Fibroblast of the aortic adventitia (primary cell): ENCODE data around the gene CLEC16A. TPM values are rescaled to one million over a fixed set of nuclear protein-coding genes. Genes with fewer than 3 reads are reported as not detected.

Source experiments
- DNase-seq: peaks from one replicate; pipeline ENCODE4 v3.0.0-alpha.2; 2010; ENCODE audit warnings: low read depth
- H3K4me3 ChIP-seq: 2 replicates; pipeline ENCODE4 v1.5.1; 2011; ENCODE audit warnings: low read depth, mild to moderate bottlenecking, control low read depth, low read length, moderate library complexity
- total RNA-seq: library from RNA; depleted of rRNA; stranded (reverse); fragments of >200 nt; gene quantifications from 2 replicates; pipeline ENCODE4 v1.2.3, GENCODE V29; 2012; ENCODE audit warnings: low replicate concordance
- TF ChIP-seq, protein P1 (sequence below): IDR thresholded peaks from 2 replicates; pipeline ENCODE4 v1.5.1; 2011; ENCODE audit warnings: mild to moderate bottlenecking, low read length, control low read depth, inconsistent platforms; ENCODE audit not compliant: insufficient read depth

The CLEC16A gene
- total RNA-seq, 1 donor, result 16.3 TPM

DNA sequence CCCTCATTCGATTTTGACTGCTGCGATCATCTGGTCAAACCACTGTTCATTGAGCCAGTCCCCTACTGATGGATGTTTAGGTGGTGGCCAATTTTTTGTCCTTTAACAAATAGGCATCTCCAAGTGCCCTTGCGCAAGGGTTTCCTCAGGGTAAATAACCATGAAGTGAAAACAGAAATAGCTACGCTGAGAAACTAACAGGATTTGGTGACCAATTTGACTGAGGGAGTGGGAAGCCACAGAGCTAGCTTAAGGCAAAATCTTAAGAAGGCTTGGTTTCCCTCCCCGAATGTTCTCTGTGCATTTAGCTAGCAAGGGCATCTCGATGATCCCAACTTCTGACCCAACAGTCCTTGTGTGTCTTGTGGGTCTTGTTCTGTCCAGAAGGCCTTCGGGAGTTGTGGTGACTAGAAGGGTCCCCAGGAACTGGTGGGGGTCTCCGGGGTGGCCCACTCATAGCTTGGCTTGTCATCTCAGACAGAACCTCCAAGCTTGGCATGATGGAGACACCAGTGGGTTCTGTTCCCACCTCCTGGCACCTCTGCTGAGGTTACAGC is 194.5 kb downstream of the CLEC16A start:
- no peak for DNase-seq
- TF ChIP-seq, protein P1, sequence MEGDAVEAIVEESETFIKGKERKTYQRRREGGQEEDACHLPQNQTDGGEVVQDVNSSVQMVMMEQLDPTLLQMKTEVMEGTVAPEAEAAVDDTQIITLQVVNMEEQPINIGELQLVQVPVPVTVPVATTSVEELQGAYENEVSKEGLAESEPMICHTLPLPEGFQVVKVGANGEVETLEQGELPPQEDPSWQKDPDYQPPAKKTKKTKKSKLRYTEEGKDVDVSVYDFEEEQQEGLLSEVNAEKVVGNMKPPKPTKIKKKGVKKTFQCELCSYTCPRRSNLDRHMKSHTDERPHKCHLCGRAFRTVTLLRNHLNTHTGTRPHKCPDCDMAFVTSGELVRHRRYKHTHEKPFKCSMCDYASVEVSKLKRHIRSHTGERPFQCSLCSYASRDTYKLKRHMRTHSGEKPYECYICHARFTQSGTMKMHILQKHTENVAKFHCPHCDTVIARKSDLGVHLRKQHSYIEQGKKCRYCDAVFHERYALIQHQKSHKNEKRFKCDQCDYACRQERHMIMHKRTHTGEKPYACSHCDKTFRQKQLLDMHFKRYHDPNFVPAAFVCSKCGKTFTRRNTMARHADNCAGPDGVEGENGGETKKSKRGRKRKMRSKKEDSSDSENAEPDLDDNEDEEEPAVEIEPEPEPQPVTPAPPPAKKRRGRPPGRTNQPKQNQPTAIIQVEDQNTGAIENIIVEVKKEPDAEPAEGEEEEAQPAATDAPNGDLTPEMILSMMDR, result no peak
- no peak overlapping the region for H3K4me3 ChIP-seq

- no peak overlapping the region for H3K4me3 ChIP-seq
- DNase-seq, result peak; percentile 76
- TF ChIP-seq, protein P1, result no peak
These were observed 195.1 kb downstream of the CLEC16A start for GRCh38 chr16:11139326-11140097.

DNA sequence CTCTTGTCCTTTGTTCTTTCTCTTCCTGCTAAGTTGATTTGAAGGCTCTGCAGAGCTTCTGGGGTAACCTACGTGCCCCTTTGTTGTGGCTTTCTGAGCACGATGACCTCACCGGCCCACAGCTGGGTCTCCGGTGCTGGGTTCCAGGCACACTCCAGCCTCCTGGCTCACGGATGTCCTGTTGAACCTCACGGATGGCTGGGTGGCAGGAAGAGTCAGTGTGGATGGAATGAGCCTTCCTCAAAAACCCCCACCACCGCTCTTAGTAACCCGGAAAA is 195.7 kb downstream of the CLEC16A start:
- H3K4me3 ChIP-seq, result no peak overlapping the region
- TF ChIP-seq, protein P1, result no peak
- no peak for DNase-seq

DNA sequence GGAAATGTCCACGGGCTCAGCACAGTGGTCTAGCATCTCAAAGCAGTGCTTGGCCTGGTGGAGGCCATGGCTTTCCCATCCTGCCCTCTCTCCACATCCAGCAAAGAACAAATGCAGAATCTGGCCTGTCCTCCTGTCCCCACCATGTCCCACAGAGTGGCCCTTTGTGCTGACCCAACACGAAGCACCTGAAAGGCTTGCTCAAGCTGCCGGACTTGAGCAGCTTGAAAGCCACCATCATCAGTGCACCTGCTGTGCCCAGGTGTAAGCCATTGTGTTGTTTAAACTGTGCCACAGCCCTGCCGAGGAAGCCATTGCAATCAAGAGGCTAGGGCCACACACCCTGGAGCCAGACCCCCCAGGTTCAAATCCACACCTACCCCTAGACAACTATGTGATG is 196.1 kb downstream of the CLEC16A start:
- no peak for DNase-seq

DNA sequence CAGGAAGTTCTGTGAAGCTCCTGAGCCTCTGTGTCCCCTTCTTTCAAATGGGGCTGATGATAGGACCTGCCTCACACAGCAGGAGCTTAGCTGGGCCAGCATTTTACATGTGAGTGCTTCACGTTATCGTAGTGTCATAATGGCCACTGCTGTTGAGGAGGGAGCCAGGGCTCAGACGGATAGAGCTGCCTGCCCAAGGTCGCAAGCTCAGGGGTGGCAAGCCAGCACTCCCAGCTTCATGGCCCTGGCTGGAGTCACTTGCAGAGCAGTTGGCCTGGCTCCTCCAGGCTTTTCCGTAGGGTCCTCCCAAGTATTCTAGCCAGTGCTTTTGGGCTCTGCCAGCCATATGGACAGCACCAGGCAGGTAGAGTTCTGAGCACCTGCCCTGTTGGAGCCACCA is 196.5 kb downstream of the CLEC16A start:
- no peak overlapping the region for H3K4me3 ChIP-seq
- DNase-seq, result no peak
- TF ChIP-seq, protein P1, result no peak

More for the DNA sequence above, 196.1 kb downstream of the CLEC16A start:
- TF ChIP-seq, protein P1, result no peak
- no peak overlapping the region for H3K4me3 ChIP-seq

GRCh38 chr16:11141409-11142260 is 197.3 kb downstream of the CLEC16A start:
- TF ChIP-seq, protein P1, result no peak
- H3K4me3 ChIP-seq, result no peak overlapping the region
- no peak for DNase-seq
